Fibroblast of skin of back (primary cell): Measurements from ENCODE around the gene WBP1L.
A peak's percentile ranks its signal among the peaks of the same experiment; 100 is the strongest.

Experiments
- DNase-seq: peaks from one replicate; pipeline ENCODE4 v3.0.0-alpha.2; 2013

The WBP1L gene

DNA sequence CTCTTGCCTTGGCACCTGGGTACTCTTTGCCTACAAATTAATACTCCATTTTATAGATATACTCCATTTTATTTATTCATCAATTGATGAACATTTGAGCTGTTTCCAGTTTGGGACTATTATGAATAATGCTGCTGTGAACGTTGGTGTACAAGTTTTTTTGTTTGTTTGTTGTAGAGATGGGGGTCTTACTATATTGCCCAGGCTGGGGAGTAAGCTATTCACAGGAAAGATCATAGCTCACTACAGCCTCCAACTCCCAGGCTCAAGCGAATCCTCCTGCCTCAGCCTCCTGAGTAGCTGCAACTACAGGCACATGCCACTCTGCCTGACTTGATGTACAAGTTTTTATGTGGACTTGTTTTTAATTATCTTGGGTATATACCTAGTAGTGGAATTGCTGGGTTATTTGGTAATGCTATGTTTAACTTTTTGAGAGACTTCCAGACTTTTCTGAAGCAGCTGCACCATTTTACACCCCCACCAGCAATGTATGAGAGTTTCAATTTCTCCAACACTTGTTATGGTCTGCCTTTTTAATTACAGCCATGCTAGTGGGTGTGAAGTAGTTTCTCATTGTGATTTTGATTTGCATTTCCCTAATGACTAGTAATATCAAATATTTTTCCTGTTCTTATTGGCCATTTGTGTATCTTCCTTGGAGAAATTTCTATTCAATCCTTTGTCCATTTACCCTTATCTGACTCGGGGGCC lies 15.9 kb downstream of the WBP1L start:
- DNase-seq: no peak

DNA sequence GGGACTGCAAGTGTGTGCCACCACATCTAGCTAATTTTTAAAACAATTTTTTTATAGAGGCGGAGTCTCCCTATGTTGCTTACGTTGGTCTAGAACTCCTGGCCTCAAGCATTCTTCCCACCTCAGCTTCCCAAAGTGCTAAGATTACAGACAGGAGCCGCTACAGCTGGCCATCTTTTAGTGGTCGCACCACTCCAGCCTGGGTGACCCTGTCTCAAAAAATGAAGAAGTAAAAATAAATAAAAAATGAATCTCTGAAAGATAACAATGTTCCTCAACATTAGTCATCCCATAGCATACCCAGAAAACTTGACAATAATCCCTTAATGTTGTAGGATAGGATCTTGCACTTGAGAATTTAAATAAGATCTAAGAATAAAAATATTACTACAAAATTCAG lies 18.2 kb downstream of the WBP1L start:
- DNase-seq: peak; percentile 64

DNA sequence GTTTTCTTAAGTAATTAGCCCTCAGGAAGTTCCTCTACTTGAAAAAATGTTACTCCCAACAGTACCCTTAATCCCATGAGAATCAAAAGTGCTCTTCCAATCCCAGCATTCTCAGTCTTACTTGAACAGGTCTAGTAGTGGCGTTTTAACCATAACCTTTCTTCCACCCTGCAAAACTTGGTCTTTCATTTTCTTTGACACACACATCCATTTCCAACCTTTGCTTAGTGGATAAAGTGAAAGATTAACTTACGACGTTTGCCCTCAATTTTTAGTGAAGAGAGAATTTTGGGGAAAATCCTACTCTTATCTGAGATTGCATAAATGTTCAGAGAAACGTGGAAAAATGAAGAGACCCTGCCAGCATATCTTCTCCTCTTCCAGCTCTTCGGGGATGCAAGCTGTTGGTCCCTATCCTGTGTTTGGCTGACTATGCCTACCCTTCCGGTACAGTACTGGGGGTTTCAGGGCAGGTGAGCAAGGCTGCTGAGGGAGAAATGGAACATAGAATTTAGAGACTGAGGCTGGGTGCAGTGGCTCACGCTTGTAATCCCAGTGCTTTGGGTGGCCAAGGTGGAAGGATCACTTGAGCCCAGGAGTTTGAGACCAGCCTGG lies 18.8 kb downstream of the WBP1L start:
- DNase-seq: no peak

DNA sequence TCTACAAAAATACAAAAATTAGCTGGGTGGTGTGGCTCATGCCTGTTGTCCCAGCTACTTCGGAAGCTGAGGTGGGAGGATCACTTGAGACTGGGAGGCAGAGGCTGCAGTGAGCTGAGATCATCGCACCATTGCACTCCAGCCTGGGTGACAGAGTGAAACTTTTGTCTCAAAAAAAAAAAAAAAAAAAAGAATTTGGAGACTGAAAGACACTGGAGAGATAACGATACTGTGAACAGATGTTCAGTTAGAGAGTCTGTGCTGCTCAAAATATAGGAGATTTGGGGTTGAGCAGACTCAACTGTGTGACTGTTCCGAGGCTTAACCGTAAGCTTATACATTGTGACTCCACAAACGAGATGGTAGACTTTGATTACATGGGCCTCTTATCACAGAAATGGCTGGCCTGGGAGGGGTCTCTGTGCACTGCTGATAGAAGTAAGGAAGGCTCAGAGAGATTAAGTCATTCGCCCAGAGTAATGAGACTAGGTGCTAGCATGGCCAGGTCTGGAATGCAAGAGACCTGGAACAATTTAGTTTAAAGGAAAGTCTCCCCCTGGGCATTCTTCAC lies 19.4 kb downstream of the WBP1L start:
- DNase-seq: no peak

DNA sequence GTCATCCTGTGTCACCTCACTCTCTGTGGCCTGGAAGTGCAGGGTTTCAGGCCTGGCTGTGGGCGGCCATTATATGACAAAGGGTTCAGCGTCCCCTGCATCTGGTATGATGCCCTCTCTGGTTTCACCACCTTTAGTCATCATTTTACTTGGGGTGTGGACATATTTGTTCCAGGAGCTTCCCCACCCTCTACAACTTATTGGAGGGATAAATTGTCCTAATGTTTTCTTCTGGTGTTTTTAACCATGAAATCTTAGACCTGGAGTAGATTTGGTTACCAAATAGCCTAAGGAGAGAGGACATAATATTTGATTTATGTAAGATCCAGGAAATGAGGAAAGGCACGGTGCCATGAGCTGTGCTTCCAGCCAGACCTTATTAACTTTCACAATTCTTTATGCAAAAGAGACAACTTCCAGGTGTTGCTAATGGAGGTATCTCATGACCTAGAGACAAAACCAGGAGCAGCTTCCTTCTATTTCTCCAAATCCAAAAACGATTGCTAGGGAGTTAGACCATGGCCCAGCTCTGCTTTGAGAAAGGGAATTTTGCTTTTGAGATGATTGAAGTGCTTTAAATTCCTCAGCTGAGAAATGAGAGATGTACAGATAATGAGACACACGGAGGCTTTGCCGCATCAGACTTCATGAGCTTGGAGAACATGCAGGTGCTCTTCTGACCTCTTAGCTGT lies 20.9 kb downstream of the WBP1L start:
- DNase-seq: no peak

DNA sequence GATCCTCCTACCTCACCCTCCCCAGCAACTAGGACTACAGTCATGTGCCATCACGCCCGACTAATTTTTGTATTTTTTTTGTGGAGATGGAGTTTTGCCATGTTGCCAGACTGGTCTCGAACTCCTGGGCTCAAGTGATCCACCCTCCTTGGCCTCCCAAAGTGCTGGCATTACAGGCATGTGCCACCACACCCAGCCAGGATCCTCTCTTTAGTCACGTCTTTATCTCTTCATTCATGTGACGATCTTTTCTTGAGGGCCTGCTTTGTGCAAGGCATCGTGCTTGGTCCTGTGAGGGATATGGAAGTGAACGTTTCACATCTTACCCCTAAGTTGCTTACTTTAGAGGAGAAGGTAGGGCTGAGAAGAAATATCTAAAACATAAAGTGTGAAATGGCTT lies 21.6 kb downstream of the WBP1L start:
- DNase-seq: no peak

DNA sequence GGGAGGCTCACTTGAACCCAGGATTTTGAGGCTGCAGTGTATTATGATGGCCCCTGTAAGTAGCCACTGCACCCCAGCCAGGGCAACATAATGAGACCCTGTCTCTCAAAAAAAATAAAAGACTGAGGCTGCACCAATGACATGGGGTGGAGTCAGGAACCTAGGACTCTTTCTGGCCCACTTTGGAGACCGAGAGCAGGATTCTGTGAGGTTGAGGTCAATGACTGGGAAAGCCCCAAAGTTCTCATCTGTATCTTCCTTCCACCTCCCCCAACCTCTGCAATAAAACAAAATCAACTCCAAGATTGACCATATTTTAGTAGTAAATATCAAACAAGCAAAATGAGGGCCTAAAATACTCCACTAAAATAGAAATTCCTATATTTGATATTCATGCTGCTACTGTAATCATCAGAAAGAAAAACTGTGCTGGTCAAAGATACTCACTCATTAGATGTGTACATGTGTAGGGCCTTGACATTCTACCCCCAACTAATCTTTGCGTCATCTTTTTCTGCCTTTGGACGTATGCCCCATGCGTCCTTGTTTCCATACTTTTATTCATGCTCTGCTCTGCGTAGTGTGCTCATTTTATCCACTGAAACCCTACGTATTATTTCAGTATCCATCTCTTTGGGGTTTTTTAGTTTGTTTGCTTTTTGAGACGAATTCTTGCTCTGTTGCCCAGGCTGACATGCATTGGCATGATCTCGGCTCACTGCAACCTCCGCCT lies 23.8 kb downstream of the WBP1L start:
- DNase-seq: no peak

DNA sequence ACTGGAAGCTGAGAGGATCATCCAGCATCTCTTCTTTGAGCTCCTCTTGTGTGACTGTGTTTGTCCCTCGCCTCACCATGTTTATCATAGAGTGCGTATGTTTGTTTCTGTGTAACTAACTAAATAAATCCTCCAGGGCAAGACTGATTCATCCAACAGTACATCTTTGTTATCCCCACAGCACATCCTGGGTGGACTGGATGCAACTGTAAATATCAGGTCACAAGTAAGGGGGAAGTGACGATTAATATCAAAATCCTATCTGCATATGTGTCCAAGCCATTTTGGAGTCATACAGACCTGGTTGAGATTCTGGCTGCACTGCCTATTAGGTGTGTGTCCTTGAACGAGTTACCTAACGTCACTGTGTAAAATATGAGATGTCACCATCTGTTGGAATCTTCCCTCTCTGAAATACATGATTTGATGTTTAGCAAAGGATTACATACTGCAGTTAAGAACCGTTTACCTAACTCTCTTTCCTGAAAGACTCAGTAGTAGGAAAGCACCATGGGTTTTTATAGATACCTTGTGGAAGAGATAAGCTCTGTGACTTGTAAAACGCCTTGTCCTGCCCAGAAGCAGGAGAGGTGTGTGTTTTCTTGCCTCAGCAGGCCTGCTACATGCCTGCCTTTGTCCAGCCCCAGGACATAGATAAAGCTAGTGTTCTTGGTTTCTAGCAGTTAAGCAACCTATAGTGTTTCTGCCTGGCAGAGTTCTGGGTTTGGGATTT lies 25.8 kb downstream of the WBP1L start:
- DNase-seq: no peak

DNA sequence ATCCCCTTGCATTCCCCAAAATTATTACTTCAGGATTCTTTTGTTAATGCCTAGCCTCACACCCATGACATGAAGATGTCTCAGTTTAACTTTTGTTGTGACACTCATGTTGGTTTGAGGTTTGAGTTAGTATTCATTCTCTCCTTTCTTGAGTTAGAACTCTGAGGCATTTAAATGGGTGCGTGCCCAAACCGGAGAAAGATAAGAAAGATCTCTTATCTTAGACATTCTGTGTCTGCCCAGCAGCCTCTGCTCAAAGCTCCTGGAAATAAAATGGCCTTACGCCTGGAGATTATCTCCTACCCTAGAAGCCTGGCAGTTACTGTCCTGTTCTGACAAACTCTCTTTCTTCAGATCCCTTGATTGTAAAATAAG lies 26.3 kb downstream of the WBP1L start:
- no peak for DNase-seq

DNA sequence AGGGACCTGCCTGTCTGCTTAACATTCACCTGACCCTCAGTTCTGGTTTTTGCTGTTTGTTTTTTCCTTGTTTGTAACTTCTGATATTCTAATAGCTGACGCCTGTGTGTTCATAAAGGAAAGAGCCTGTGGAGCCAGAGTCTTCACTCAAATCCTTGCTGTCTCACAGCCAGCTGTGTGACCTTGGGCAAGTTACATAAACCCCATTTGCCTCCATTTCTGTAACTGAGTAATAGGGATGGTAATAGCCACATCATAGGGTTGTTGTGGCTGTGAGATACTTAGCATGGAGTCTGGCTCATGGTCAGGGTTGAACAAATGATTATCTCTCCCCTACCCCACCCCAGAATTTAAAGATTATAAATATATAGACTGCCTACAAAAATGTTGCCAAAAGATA lies 27.0 kb downstream of the WBP1L start:
- DNase-seq: no peak

DNA sequence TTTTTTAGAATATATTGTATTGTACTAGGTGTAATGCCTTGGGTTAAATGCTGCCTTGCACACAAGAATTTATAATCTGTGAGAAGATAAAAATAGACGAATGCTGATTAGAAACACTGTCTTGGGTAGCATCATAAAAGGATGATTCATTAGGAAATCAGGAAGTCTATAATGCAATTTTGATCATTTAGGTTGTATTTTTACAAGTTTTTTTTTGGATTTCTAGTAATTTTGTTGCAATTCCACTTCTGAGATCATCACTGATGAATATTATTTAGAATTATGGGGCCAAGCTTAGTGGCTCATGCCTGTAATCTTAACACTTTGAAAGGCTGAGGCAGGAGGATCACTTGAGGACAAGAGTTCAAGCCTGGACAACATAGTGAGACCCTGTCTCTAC lies 29.6 kb downstream of the WBP1L start:
- peak; percentile 57 for DNase-seq

DNA sequence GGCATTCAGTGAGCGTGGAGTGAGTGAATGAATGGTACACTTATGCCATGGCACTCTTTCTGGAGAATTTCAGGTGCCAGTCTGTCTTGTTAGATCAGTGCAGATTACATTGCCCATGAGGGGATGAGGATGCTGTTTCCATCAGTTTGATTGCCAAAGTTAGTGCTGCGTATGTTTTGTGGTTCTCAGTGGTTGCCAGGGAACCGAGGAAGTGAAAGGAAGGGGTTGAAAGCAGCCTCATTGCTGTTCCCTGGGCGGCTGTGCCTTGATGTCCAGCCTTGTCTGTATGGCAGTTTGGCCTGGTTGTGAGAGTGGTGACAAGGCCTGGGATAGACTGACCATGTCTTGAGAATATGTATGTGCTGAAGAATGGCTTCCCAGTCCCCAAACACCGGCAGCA lies 30.2 kb downstream of the WBP1L start:
- DNase-seq: no peak

DNA sequence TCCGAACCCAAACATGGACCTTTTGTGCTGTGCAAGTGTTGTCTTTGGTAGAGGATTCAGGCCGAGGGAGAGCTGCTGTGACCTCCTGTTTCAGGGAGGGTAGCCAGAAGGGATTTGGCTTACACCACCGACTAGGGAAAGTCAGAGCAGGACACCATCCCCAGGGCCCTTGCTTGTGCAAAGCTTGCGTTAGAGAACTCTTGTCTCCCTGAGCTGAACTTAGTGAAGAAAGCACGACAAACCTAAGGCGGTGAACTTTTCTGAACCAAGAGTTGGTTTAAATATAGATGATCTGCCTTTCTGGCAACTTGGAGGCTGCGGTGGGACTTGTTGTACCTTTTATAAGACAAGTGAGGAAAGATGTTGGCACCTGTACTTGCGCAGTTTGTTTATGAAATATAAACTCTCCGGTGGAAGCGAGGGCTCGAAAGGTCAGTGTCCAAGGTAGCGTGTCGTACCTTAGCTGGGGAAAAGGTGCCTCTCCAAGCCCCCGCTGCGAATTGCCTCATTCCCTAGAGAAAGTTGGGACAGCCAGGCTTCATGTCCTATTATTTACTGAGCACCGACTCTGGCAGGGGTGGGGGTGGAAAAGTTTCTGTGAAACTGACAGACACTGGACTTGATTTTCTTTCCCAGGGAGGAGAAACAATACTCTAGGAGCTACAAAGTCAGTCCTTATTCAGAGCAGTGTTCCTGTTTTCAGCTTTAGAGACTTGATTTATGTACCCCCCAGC lies 31.6 kb downstream of the WBP1L start:
- DNase-seq: no peak

DNA sequence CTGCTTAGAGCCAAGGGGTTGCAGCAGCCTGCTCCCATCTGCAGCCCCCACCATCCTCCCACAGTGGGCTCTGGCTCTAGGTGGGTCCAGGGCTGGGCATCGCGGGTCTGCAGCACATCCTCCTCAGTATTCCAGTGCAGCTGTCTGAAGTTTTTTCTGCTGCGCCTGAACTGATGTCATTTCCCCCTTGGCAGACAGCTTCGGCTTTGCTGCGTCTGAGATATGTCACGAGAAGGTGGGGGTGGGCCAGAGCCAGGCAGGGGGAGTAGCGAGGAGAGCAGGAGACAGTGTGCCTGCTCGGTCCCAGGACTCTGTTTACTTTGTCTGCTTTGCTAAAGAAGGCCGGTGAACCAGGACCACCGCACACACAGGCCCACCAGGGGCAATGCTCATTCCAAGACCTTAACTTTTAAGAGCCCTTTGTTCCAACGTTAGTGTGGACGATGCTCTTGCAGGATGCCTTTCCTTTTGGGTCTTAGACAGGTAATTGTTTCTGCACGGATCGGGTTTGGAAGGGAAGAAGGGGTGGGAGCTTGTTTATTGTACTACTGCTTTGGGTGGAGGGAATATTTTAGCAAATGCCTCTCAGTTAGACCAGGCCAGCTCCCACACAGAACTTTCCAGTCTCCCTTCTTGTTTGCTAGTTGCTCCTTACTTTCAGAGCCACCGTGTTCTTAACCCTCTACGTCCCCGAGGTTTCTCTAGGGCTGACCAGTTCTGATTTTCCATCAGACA lies 32.4 kb downstream of the WBP1L start:
- DNase-seq: peak; percentile 91

DNA sequence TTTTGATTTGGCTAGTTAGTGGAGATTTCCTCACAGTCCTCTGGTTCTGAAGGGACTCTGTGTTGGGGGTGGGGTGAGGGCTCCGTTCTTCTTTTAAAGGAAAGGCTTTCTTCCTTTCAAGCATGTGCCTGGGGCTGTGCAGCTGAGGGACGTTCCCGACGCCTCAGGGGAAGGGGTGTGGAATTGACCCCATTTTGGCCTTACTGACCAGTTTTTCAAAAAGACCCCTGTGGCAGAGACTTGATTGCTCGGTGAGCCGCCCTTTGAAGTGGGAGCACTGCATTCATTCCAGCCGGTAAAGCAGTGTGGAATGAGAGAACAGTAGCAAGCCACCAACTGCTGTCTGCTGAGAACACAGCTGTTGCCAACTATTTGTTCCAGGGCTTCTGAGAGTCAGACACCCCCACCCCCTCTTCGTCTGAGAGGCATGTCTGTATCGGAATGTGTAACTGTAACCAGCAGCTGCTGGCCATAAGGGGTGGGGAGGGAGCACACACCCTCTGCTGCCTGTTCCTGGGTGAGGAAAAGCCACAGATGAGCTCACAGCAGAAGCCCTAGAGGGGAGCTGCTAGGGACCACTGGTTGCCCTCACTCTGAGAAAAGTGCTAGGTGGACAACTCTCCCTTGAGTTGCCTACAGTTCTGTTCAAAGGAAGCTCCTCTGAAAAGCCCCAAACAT lies 33.2 kb downstream of the WBP1L start:
- DNase-seq: peak; percentile 98

DNA sequence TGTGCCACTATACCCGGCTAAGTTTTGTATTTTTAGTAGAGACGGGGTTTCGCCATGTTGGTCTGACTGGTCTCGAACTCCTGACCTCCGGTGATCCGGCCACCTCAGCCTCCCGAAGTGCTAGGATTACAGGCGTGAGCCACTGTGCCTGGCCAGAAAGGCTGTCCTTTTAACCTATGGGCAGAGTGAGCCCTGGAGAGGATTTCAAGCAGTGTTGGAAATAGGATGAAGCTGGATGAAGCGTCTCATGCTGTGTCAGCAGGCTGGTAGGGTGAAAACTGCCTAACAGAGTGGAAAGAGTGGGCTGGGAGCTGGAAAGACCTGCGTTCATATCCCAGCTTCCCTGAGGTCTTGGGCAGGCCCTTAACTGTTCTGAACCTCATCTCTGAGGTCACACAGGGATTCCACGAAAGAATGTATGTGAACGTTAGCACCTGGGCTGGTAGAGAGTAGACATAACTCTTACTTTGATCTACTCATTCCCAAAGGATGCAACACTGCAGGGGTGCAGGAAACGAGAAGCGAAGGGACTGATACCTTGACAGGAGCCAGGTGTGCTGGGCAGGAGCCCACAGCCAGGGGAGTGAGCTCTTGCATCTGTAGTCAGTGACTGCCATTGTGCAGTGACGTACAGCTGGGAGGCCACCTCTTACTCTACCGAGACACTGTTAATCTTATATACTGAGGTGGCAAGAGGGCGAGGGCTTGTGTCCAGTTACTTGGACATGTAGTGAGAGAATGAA lies 34.1 kb downstream of the WBP1L start:
- DNase-seq: no peak

DNA sequence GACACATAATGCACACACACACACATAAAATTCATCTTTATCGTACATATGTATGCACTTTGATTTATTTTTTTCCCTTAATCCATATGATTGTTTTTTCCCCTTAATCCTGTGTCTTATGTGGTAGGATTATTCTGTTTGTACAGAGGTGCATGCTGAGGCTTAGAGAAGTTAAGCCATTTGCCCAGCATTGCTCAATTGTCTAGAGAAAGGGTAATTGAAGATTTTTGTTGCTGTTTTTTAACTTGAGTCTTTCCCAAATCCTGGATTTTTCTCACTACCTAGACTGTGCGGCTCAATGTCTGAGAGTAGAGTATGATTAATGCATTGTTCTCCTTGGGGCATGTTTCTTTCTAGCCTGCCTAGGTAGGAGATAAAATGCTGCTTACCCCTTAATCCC lies 35.0 kb downstream of the WBP1L start:
- DNase-seq: no peak

DNA sequence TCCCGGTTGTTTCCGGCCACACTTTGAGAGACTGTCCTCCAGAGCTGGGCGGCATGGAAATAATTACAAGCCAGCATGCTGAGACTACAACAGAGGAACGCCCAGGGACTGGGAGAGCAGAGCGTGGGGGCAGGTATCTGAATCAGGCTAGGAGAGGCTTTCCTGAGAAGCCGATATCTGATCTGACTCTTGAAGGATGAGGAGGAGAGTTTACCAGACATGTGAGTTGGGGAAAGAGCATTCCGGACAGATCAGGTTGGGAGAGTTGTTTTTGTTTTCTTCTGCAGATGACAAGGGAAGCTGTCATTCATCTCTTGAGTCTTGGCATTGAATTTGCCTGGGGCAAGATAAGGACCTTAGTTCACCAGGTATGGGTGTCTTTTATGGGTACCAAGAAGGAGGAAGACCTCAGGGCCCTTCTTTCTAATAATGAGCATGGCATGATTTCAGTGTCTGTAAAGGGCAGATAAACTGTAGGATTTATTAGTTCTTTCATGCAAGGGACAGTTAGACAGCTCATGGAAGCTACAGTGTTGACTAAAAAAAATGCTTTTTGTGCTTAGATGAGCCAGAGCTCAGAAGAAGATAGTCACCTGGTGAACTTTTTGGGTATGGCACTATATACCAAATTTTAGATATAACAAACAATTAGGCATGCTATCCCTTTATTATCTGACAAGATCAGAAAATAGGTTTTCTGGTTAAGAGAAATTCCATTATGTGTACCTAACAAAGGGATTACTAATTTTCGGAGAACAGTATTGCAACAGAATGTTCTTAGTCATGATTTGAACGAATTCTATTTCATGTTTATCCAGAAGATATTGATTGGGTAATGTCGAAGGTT lies 36.2 kb downstream of the WBP1L start:
- no peak for DNase-seq

DNA sequence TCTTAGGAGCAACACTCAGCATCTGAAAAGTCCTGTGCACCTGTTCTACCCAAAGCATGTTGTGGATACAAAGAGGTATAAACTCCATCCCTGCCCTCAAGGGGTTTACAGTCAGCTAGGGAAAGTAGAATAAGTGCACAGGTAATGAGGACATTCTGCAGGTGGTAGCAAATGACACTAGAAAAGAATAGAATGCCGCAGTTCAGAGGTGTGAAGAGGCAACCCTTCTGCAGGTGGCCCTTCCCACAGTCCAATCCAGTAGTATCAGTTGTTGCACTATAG lies 36.7 kb downstream of the WBP1L start:
- no peak for DNase-seq
